A549 (cell line): Measurements from ENCODE around the gene MSH2. TPM values are rescaled to one million over a fixed set of nuclear protein-coding genes. Genes with fewer than 3 reads are reported as not detected.

ENCODE experiments used
- ATAC-seq, 2 experiments: fragments of 200-7000 bp in 1 of 2; fragments of >200 bp in 1 of 2; cut with Nextera tagmentation in 1 of 2; cut with Tn5 transposase in 1 of 2; 3 replicates each; pipeline versions ENCODE4 v1.8.0 to v1.9.1; 2018 to 2020; ENCODE audit warnings: mild to moderate bottlenecking in 1 of 2, moderate library complexity in 1 of 2
- CTCF ChIA-PET: fragments of 300-600 bp; sonication (Branson Sonifier 250); formaldehyde crosslinking; extraction: SDS; loops from one replicate; lab custom pipeline; 2021; ENCODE audit warnings: antibody characterized with exemption, inconsistent platforms; lab: Yijun Ruan, JAX
- POLR2A ChIA-PET: fragments of 350-600 bp; formaldehyde crosslinking; extraction: SDS; loops from one replicate; lab custom pipeline; 2021; ENCODE audit warnings: antibody characterized with exemption, inconsistent platforms; lab: Yijun Ruan, JAX
- DNase-seq, 2 experiments: peaks; one replicate each; pipeline versions ENCODE4 v3.0.0 to v3.0.0-alpha.2; 2011 to 2016; ENCODE audit warnings: low read depth in 1 of 2, low spot score in 1 of 2
- FAIRE-seq: peaks from 2 replicates; lab custom pipeline; 2011; peaks lifted over from hg19 to GRCh38; lab: Jason Lieb, UNC
- H3K27ac ChIP-seq, 2 experiments: fragments of >200 bp; sonication (Bioruptor Twin); formaldehyde crosslinking; 3 replicates each; pipeline ENCODE4 v1.5.1; 2016 to 2017
- H3K4me1 ChIP-seq: fragments of >200 bp; sonication (Bioruptor Twin); formaldehyde crosslinking; 3 replicates; pipeline ENCODE4 v1.6.1; 2016
- H3K4me2 ChIP-seq: fragments of >200 bp; sonication (Bioruptor Twin); formaldehyde crosslinking; 3 replicates; pipeline ENCODE4 v1.6.1; 2016
- H3K4me3 ChIP-seq: fragments of >200 bp; sonication (Bioruptor Twin); formaldehyde crosslinking; 3 replicates; pipeline ENCODE4 v1.5.1; 2016
- H3K9me3 ChIP-seq: fragments of >200 bp; sonication (Bioruptor Twin); formaldehyde crosslinking; 3 replicates; pipeline ENCODE4 v1.6.1; 2016
- CEBPB ChIP-seq, 2 experiments: fragments of >200 bp in 1 of 2; sonication (Bioruptor Twin) in 1 of 2; formaldehyde crosslinking in 1 of 2; IDR thresholded peaks; 2 replicates each; pipeline ENCODE4 v1.6.1; 2012 to 2016
- EHMT2 ChIP-seq: fragments of 200-600 bp; sonication (generic); IDR thresholded peaks from 2 replicates; pipeline ENCODE4 v1.6.1; 2016; ENCODE audit warnings: antibody characterized with exemption, low read depth, mild to moderate bottlenecking, moderate library complexity
- FOXS1 ChIP-seq: fragments of 250-450 bp; sonication (Bioruptor Pico); IDR thresholded peaks from 2 replicates; pipeline ENCODE4 v1.5.0; 2020; ENCODE audit warnings: mild to moderate bottlenecking, moderate library complexity
- HDAC2 ChIP-seq: fragments of 200-600 bp; sonication (generic); IDR thresholded peaks from 2 replicates; pipeline ENCODE4 v1.6.1; 2016
- HEYL ChIP-seq: fragments of 250-450 bp; sonication (Bioruptor Pico); IDR thresholded peaks from 2 replicates; pipeline ENCODE4 v1.8.0; 2021; ENCODE audit warnings: mild to moderate bottlenecking, moderate library complexity
- HOXA7 ChIP-seq: fragments of 250-450 bp; sonication (Bioruptor Pico); IDR thresholded peaks from 2 replicates; pipeline ENCODE4 v1.5.0; 2020; ENCODE audit warnings: mild to moderate bottlenecking, moderate library complexity
- HOXB13 ChIP-seq: fragments of 250-450 bp; sonication (Bioruptor Pico); IDR thresholded peaks from 2 replicates; pipeline ENCODE4 v1.5.0; 2020; ENCODE audit warnings: low read depth, mild to moderate bottlenecking, moderate library complexity
- MAFK ChIP-seq: fragments of 450-650 bp; IDR thresholded peaks from 2 replicates; pipeline ENCODE4 v1.6.1; 2014; ENCODE audit not compliant: partially characterized antibody
- NFE2L2 ChIP-seq: fragments of 150-350 bp; conservative IDR thresholded peaks from 2 replicates; pipeline ENCODE4 v1.6.1; 2014; ENCODE audit warnings: low read length
- NPAS2 ChIP-seq: fragments of 250-450 bp; sonication (Bioruptor Pico); IDR thresholded peaks from 2 replicates; pipeline ENCODE4 v1.8.0; 2022; ENCODE audit warnings: mild to moderate bottlenecking, moderate library complexity, borderline replicate concordance
- RAD21 ChIP-seq, 2 experiments: fragments of >200 bp in 1 of 2; sonication (Bioruptor Twin) in 1 of 2; formaldehyde crosslinking in 1 of 2; IDR thresholded peaks in 1 of 2; conservative IDR thresholded peaks in 1 of 2; 2 replicates in 1 of 2; 3 replicates in 1 of 2; pipeline ENCODE4 v1.6.1; 2012 to 2018; ENCODE audit warnings: inconsistent platforms in 1 of 2
- SREBF2 ChIP-seq: fragments of 450-650 bp; IDR thresholded peaks from 2 replicates; pipeline ENCODE4 v1.6.1; 2014; ENCODE audit warnings: mild to moderate bottlenecking, moderate library complexity
- ZC3H11A ChIP-seq: fragments of 450-650 bp; IDR thresholded peaks from 2 replicates; pipeline ENCODE4 v1.6.1; 2014; ENCODE audit warnings: antibody characterized with exemption, mild to moderate bottlenecking
- ZFP36 ChIP-seq: fragments of 450-650 bp; IDR thresholded peaks from 2 replicates; pipeline ENCODE4 v1.6.1; 2014; ENCODE audit warnings: borderline replicate concordance; ENCODE audit not compliant: partially characterized antibody
- WGBS: methylation state at CpG from one replicate; pipeline ENCODE4 v1.1.6; 2017; ENCODE audit errors: missing lambda C conversion rate; 5-methylcytosine and 5-hydroxymethylcytosine counted together
- polyA plus RNA-seq, 4 experiments: library from polyadenylated mRNA; depleted of rRNA in 3 of 4; stranded (reverse); fragments of >200 nt; fragmentation: RNase III in 1 of 4; extraction: RNeasy Plus Mini Kit Qiagen cat#74134 plus additional on column Dnase treatment in 1 of 4; gene quantifications; 2 replicates in 3 of 4; 3 replicates in 1 of 4; pipeline ENCODE4 v1.2.3, GENCODE V29; 2011 to 2017
- TF ChIP-seq, protein P1 (sequence below): fragments of >200 bp; sonication (Bioruptor Twin); formaldehyde crosslinking; IDR thresholded peaks from 2 replicates; pipeline ENCODE4 v1.6.1; 2016
- TF ChIP-seq, protein P2 (sequence below): fragments of 450-650 bp; IDR thresholded peaks from 2 replicates; pipeline ENCODE4 v1.6.1; 2014; ENCODE audit warnings: antibody characterized with exemption
- TF ChIP-seq, protein P3 (sequence below): IDR thresholded peaks from 2 replicates; pipeline ENCODE4 v1.6.1; 2012
- TF ChIP-seq, protein P4 (sequence below): fragments of 150-350 bp; IDR thresholded peaks from 2 replicates; pipeline ENCODE4 v1.6.1; 2014; ENCODE audit warnings: low read depth, mild to moderate bottlenecking, low read length

MSH2 gene
- polyA plus RNA-seq, 2 of the 4 experiments (the other 2 are of a cell fraction): 52.8 to 59.0 TPM

DNA sequence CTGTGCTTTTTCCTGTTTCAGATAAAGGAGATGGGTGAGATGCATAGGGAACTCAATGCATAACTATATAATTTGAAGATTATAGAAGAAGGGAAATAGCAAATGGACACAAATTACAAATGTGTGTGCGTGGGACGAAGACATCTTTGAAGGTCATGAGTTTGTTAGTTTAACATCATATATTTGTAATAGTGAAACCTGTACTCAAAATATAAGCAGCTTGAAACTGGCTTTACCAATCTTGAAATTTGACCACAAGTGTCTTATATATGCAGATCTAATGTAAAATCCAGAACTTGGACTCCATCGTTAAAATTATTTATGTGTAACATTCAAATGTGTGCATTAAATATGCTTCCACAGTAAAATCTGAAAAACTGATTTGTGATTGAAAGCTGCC lies 16.4 kb upstream of the MSH2 start:
- H3K9me3 ChIP-seq: no peaks in the 10 kb centered on the region
- DNase-seq: no peak
- H3K27ac ChIP-seq: no peak overlapping the region
- no peaks in the 10 kb centered on the region for H3K4me1 ChIP-seq
- ATAC-seq: no peak
- 86% methylated on average over 3 of the region's 3 CpGs for WGBS
- no peak overlapping the region for H3K4me3 ChIP-seq
- no peak overlapping the region for H3K4me2 ChIP-seq
- FAIRE-seq: no peak
- CTCF ChIA-PET: interaction anchor here (0.6 to 3.6 kb wide), 13 partner anchors 9 to 1465 kb away, joined by 3 to 298 read pairs (median 24); partner anchors contain the start of gene MSH2
- POLR2A ChIA-PET: interaction anchor here (1.3 kb wide), 1 partner anchor 52 kb away, joined by 4 read pairs; no protein-coding TSS in a partner anchor
- TF ChIP-seq NFE2L2 (no peak), RAD21 (conservative IDR thresholded peaks at IDR 0.05 in 1 of 2, IDR thresholded peaks at IDR 0.05 in 1 of 2) (no peak)

DNA sequence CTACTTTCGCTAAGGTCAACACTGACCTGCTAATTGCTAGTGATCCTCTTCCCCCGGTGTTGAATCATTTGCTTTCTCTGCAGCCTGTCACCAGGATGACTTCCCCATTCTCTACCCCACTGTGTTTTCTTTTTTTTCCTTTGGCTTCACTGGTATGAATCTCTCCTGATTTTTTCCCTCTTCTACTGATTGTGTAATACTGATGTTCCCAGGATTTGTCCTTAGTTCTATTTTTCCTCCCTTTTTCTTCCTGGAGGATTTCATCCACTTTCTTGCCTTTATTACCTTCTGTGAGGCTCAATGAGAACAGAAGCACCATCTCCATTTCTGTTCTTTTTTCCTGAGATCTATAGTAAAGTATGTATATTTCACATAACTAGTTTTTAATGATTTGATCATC lies 14.1 kb upstream of the MSH2 start:
- TF ChIP-seq, protein P1, sequence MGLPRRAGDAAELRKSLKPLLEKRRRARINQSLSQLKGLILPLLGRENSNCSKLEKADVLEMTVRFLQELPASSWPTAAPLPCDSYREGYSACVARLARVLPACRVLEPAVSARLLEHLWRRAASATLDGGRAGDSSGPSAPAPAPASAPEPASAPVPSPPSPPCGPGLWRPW: no peak
- TF ChIP-seq CEBPB (IDR thresholded peaks at IDR 0.05) (peak in 1 of 2 experiments; percentile 43; a peak in 1 of 4 replicates), HEYL (CRISPR knock-in tag) (no peak), HOXB13 (CRISPR knock-in tag) (no peak)
- Histone ChIP-seq H3K4me2 (no peak overlapping the region), H3K4me1 (no peaks in the 10 kb centered on the region), H3K27ac (no peak overlapping the region), H3K4me3 (no peak overlapping the region), H3K9me3 (no peaks in the 10 kb centered on the region)
- CTCF ChIA-PET: interaction anchor here (0.5 to 3.6 kb wide), 26 partner anchors 9 to 419 kb away, joined by 3 to 298 read pairs (median 10); partner anchors contain the start of gene MSH2
- WGBS: 48% methylated on average over 2 of the region's 2 CpGs
- peak in 1 of 2 experiments; percentile 19; a peak in 3 of 6 replicates for ATAC-seq
- POLR2A ChIA-PET: interaction anchor here (0.7 to 1.7 kb wide), 5 partner anchors 14 to 399 kb away, joined by 3 to 23 read pairs (median 4); partner anchors contain the start of gene MSH2
- no peak for FAIRE-seq
- DNase-seq: no peak

DNA sequence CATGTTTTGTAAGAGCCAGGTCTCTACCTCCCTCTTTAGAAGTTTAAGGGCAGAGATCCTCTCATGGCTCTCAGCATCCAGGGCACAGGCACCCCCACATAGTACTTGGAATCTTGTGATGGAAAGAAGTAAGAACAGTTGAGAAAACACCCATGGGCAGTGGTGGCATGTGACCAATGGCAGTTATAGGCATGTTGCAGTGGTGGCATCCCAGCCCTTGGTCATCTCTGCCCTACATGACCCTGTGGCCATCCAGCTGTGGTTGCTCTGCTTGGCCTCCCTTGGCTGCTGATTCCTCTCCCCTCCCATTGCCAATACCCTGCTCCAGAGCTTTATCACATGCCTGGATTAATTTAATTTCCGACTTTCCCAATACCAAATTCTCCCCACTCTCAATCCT lies 13.3 kb upstream of the MSH2 start:
- 62% methylated on average over 1 of the region's 1 CpG for WGBS

More for the DNA sequence above, 13.3 kb upstream of the MSH2 start:
- Histone ChIP-seq H3K4me2 (no peak overlapping the region), H3K27ac (no peak overlapping the region), H3K9me3 (no peaks in the 10 kb centered on the region), H3K4me3 (no peak overlapping the region), H3K4me1 (no peaks in the 10 kb centered on the region)
- FAIRE-seq (no peak), DNase-seq (no peak), ATAC-seq (0 out of 6 replicates have a peak, but pooled peaks of 1 of the 2 experiments have one; percentile 51)
- POLR2A ChIA-PET: no interaction called here
- CTCF ChIA-PET: interaction anchor here (0.6 to 7.8 kb wide), 5 partner anchors 9 to 138 kb away, joined by 3 to 67 read pairs (median 4); no protein-coding TSS in a partner anchor
- TF ChIP-seq HDAC2 (no peak), FOXS1 (CRISPR knock-in tag) (no peak), MAFK (no peak), ZC3H11A (no peak), HOXA7 (no peak), NPAS2 (CRISPR knock-in tag) (no peak), EHMT2 (no peak), ZFP36 (no peak), SREBF2 (no peak)
- TF ChIP-seq, protein P2, sequence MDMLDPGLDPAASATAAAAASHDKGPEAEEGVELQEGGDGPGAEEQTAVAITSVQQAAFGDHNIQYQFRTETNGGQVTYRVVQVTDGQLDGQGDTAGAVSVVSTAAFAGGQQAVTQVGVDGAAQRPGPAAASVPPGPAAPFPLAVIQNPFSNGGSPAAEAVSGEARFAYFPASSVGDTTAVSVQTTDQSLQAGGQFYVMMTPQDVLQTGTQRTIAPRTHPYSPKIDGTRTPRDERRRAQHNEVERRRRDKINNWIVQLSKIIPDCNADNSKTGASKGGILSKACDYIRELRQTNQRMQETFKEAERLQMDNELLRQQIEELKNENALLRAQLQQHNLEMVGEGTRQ: no peak
- TF ChIP-seq, protein P3, sequence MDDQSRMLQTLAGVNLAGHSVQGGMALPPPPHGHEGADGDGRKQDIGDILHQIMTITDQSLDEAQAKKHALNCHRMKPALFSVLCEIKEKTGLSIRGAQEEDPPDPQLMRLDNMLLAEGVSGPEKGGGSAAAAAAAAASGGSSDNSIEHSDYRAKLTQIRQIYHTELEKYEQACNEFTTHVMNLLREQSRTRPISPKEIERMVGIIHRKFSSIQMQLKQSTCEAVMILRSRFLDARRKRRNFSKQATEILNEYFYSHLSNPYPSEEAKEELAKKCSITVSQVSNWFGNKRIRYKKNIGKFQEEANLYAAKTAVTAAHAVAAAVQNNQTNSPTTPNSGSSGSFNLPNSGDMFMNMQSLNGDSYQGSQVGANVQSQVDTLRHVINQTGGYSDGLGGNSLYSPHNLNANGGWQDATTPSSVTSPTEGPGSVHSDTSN: no peak
- TF ChIP-seq, protein P4, sequence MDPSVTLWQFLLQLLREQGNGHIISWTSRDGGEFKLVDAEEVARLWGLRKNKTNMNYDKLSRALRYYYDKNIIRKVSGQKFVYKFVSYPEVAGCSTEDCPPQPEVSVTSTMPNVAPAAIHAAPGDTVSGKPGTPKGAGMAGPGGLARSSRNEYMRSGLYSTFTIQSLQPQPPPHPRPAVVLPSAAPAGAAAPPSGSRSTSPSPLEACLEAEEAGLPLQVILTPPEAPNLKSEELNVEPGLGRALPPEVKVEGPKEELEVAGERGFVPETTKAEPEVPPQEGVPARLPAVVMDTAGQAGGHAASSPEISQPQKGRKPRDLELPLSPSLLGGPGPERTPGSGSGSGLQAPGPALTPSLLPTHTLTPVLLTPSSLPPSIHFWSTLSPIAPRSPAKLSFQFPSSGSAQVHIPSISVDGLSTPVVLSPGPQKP: no peak
